HG03095 (cell line): ENCODE data around the gene USP46.

Source experiments
- ATAC-seq: cut with Tn5 transposase; IDR thresholded peaks from one replicate; pipeline ENCODE4 v1.9.1; 2021; ENCODE audit warnings: moderate library complexity; ENCODE audit not compliant: unreplicated experiment

The USP46 gene

GRCh38 chr4:52622564-52622963 is 36.5 kb downstream of the USP46 start:
- no peak for ATAC-seq

DNA sequence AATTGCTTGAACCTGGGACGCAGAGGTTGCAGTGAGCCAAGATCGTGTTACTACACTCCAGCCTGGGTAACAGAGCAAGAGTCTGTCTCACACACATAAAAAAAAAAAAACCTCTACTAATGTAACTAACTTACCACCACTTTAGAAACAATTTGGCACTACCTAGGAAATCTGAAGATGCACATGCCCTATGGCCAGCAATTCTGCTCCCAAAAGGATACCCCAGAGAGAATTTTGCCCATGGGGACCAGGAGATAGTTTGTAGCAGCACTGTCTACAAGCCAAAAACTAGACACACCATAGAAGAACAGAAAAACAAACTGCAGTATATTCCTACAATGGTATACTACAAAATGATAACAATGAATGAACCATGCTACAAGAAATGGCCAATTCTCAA is 37.5 kb downstream of the USP46 start:
- ATAC-seq = no peak

DNA sequence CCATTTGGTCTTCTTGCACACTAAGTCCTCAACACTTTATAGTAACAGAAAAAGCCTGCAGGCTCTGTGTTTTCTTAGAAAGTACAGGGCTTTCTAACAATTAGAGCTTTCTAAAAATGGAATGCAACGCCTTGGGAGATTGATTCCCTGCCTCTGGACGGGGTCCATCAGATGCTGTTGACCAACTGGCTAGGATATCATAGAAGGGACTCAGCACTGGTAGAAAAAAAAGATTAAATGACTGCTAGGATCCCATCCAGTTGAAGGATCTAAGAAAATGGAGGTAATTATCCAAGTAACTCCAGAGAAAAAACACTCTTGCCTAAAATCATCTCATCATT is 39.5 kb downstream of the USP46 start:
- no peak for ATAC-seq

GRCh38 chr4:52618795-52619590 is 40.1 kb downstream of the USP46 start:
- no peak for ATAC-seq

GRCh38 chr4:52617336-52618020 is 41.6 kb downstream of the USP46 start:
- no peak for ATAC-seq

DNA sequence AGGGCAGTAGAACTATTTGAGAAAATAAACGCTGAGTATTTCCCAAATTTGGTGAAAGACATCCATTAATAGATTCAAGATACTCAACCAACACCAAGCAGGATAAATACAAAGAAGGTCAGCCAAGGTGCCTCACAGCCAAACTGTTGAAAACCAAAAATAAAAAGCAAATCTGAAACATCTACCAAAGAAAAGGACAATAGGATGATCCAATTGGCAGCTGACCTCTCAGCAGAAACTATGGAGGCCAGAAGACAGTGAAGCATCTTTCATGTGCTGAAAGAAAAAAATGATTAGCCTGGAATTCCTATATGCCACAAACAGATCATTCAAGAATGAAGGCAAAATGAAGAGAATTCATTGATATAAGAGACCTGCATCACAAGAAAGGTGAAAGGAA is 44.9 kb downstream of the USP46 start:
- no peak for ATAC-seq

DNA sequence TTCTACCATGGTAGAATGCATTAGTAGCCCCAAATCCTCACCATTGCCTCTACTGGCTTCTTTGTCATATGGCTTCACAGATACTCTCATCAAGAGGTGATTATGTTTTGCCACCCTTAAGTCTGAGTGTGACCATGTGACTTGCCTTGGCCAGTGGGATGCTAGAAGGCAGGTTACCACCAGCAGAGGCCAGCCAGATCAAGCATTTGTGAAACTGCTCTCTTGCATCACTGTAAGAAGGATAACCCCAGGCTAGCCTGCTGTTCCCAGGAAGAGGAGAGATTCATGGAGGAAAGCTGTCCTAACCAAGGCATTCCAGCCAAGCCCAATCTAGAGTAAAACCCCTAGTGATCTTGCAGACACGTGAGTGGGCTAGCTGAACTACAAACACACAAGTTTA is 46.8 kb downstream of the USP46 start:
- ATAC-seq = no peak

GRCh38 chr4:52611030-52611555 is 48.0 kb downstream of the USP46 start:
- no peak for ATAC-seq

GRCh38 chr4:52606726-52607125 is 52.4 kb downstream of the USP46 start:
- ATAC-seq = no peak

DNA sequence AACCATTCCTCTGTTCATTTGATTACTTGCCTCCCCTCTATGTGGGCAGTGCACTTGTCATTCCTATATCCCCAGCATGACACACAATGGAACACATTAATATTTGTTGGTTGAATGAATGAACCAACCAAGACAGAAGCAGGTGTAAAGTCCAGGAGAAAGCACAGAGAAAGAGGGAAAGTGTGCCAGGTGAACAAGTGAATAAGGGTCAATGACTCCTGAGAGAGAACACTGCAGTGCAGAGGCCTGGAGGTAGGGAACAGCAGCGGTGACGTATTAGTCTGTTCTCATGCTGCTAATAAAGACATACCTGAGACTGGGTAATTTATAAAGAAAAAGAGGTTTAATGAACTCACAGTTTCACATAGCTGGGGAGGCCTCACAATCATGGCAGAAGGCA is 53.1 kb downstream of the USP46 start:
- no peak for ATAC-seq

GRCh38 chr4:52604215-52604614 is 54.9 kb downstream of the USP46 start:
- no peak for ATAC-seq

GRCh38 chr4:52600275-52600674 is 58.8 kb downstream of the USP46 start:
- no peak for ATAC-seq

DNA sequence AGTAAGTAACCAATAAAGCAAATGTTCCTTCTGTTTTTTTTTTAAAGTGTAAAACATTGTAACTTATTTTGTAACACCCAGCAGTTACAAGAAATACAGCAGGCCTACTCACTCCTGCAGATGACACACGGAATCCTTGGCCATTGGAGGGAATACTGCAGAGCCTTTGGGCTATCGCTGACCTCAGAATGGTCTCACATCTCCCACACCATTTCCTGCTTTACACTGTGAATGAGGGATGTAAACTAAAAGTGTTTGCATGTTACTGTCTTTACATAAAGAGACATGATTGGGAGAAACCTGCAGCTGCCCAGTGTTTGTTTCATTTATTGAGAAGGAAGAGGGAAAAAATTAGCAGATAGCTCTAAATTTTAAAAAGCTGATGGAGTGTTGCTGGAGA is 64.1 kb downstream of the USP46 start:
- no peak for ATAC-seq

GRCh38 chr4:52592287-52592686 is 66.8 kb downstream of the USP46 start:
- no peak for ATAC-seq

- ATAC-seq = no peak
Measured at GRCh38 chr4:52588771-52589591, 70.1 kb downstream of the USP46 start.

- ATAC-seq = no peak
Measured at GRCh38 chr4:52588097-52588496, 71.0 kb downstream of the USP46 start.

GRCh38 chr4:52586069-52586468 is 73.0 kb downstream of the USP46 start:
- no peak for ATAC-seq

DNA sequence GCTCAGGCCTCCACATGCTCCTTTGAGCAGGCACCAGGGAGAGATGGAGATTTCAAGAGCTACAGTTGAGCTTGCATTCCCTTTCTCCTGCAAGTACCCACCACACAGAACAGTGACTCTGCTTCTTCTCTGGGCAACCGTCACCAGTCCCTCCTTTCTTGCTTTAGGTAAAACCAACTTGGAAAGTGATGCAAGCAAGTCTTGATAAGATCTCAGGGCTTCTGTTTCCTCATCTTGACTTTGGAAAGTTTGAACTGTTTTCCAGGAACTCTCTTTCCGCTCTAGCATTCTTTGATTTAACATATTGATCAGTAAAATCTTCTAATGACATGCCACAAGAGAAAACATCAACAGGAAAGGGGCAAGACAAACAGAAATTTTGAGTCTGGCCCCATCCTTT is 73.7 kb downstream of the USP46 start:
- no peak for ATAC-seq

- no peak for ATAC-seq
Measured at GRCh38 chr4:52579602-52580272, 79.4 kb downstream of the USP46 start.

GRCh38 chr4:52578951-52579350 is 80.2 kb downstream of the USP46 start:
- no peak for ATAC-seq

- no peak for ATAC-seq
Measured at GRCh38 chr4:52577624-52577962, 81.5 kb downstream of the USP46 start.
